Retinal pigment epithelial cell (primary cell): ENCODE results near the gene TRPM8.
A peak's percentile ranks its signal among the peaks of the same experiment; 100 is the strongest.

Experiments used
- DNase-seq: peaks from one replicate; pipeline ENCODE4 v3.0.0-alpha.2; 2010; ENCODE audit warnings: low read depth
- H3K4me3 ChIP-seq: 2 replicates; pipeline ENCODE4 v1.5.1; 2011; ENCODE audit warnings: mild to moderate bottlenecking, low read length, control low read depth, moderate library complexity
- CTCF ChIP-seq: conservative IDR thresholded peaks from 2 replicates; pipeline ENCODE4 v1.5.1; 2011; ENCODE audit warnings: low read depth, low read length, control low read depth, inconsistent platforms

TRPM8 gene

GRCh38 chr2:234038076-234038802 is 121.1 kb downstream of the TRPM8 start:
- TF ChIP-seq CTCF, result no peak

GRCh38 chr2:234044157-234044556 is 127.0 kb downstream of the TRPM8 start:
- no peak for TF ChIP-seq CTCF
- H3K4me3 ChIP-seq, result no peak overlapping the region
- DNase-seq, result peak; percentile 72

More at GRCh38 chr2:234038076-234038802, 121.1 kb downstream of the TRPM8 start:
- DNase-seq, result no peak
- no peak overlapping the region for H3K4me3 ChIP-seq

GRCh38 chr2:234046521-234046920 is 129.3 kb downstream of the TRPM8 start:
- TF ChIP-seq CTCF, result no peak
- DNase-seq, result no peak

GRCh38 chr2:234047361-234047760 is 130.2 kb downstream of the TRPM8 start:
- H3K4me3 ChIP-seq, result no peak overlapping the region
- no peak for DNase-seq
- TF ChIP-seq CTCF, result no peak

More at GRCh38 chr2:234046521-234046920, 129.3 kb downstream of the TRPM8 start:
- H3K4me3 ChIP-seq, result no peak overlapping the region

GRCh38 chr2:234048049-234048448 is 130.9 kb downstream of the TRPM8 start:
- DNase-seq, result no peak
- H3K4me3 ChIP-seq, result no peak overlapping the region
- TF ChIP-seq CTCF, result no peak

GRCh38 chr2:234050455-234051135 is 133.4 kb downstream of the TRPM8 start, which contains the start of gene SPP2:
SPP2 (plus strand) TSS chr2:234050702; CDS start chr2:234050787, 85 bp downstream.
- TF ChIP-seq CTCF, result no peak
- H3K4me3 ChIP-seq, result no peak within 1 kb of the TSS
- DNase-seq, result no peak
